Lower leg skin (tissue), 4 donors: ENCODE data around the gene IL4I1. TPM values are rescaled to one million over a fixed set of nuclear protein-coding genes. Genes with fewer than 3 reads are reported as not detected.
"Not testable (repeated sequence)": the region's sequence is repeated elsewhere in the genome, so short reads cannot be mapped to it uniquely, and the experiment has no call there.

Source experiments
- DNase-seq, 2 donors: peaks; one replicate each; pipeline ENCODE4 v3.0.0-alpha.2; 2019; ENCODE audit warnings: low spot score in 2 of 2
- H3K4me3 ChIP-seq: fragments of 200-600 bp; sonication (generic); 2 replicates; pipeline ENCODE4 v1.5.1; 2017; ENCODE audit warnings: mild to moderate bottlenecking, low read depth; ENCODE audit not compliant: poor library complexity, severe bottlenecking
- CTCF ChIP-seq, 3 donors: fragments of 450-650 bp; IDR thresholded peaks; one replicate each; pipeline ENCODE4 v1.5.1; 2016; ENCODE audit warnings: antibody characterized with exemption in 3 of 3, mild to moderate bottlenecking in 3 of 3, moderate library complexity in 2 of 3
- POLR2A ChIP-seq, 2 donors: fragments of 450-650 bp; IDR thresholded peaks; one replicate each; pipeline ENCODE4 v1.6.1; 2016 to 2017; ENCODE audit warnings: antibody characterized with exemption in 2 of 2, mild to moderate bottlenecking in 1 of 2, moderate library complexity in 1 of 2
- WGBS, 2 donors: methylation state at CpG; one replicate each; pipeline ENCODE4 v1.1.5; 2018; 5-methylcytosine and 5-hydroxymethylcytosine counted together
- intact Hi-C: fragments of 100-400 bp; cut with DNase I; formaldehyde crosslinking; loops from one replicate; pipeline ENCODE4 v1.15.0; 2023; ENCODE audit warnings: low total_unique reads
- total RNA-seq, 4 donors: library from RNA; depleted of rRNA; stranded (reverse); fragments of >200 nt; gene quantifications; one replicate each; pipeline ENCODE4 v1.1.0, GENCODE V29; 2016

Gene IL4I1
- total RNA-seq, 4 donors from 2014 or later: 0.42 TPM; not detected in 3

DNA sequence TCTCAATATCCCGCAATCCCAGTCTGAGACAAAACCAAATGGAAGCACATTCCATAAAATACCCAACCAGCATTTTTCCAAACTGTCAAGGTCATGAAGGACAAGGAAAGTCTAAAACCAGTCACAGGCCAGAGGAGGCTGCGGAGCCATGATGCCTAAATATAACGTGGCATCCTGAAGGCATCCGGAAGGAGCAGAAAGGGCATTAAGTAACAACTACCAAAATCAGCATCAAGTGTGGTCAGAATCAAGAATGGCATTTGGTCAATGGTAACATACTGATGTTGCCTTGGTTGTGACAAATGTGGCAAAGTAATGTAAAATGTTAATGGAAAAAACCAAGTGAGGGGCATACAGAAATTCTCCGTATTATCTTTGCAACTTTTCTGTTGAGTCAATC lies 28.8 kb upstream of the IL4I1 start:
- TF ChIP-seq POLR2A (IDR thresholded peaks at IDR 0.05) (no peak), CTCF (IDR thresholded peaks at IDR 0.05) (no peak)
- intact Hi-C loops: no loop called here

DNA sequence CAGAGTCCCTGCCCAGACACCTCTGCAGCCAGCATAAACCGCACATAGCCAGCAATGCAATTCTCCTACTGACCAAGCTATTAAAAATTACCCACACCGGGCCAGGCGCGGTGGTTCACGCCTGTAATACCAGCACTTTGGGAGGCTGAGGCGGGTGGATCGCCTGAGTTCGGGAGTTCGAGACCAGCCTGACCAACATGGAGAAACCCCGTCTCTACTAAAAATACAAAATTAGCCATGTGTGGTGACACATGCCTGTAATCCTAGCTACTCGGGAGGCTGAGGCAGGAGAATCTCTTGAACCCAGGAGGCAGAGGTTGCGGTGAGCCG lies 28.2 kb upstream of the IL4I1 start:
- WGBS, 2 donors: 92 to 94% methylated on average over 13 of the region's 13 CpGs
- H3K4me3 ChIP-seq, DNase-seq, intact Hi-C loops: not testable (repeated sequence)

More for the DNA sequence above, 28.8 kb upstream of the IL4I1 start:
- no peak for DNase-seq
- WGBS, 2 donors: 94 to 97% methylated on average over 5 of the region's 5 CpGs
- H3K4me3 ChIP-seq: no peak overlapping the region

- intact Hi-C loops: no loop called here
- TF ChIP-seq POLR2A (IDR thresholded peaks at IDR 0.05): no peak
- no peak for TF ChIP-seq CTCF (IDR thresholded peaks at IDR 0.05)
- DNase-seq: no peak
- H3K4me3 ChIP-seq: no peak overlapping the region
- 79 to 82% methylated on average over 21 to 25 of the region's 25 CpGs for WGBS, 2 donors
These were observed 27.6 kb upstream of the IL4I1 start for GRCh38 chr19:49924004-49924880.

DNA sequence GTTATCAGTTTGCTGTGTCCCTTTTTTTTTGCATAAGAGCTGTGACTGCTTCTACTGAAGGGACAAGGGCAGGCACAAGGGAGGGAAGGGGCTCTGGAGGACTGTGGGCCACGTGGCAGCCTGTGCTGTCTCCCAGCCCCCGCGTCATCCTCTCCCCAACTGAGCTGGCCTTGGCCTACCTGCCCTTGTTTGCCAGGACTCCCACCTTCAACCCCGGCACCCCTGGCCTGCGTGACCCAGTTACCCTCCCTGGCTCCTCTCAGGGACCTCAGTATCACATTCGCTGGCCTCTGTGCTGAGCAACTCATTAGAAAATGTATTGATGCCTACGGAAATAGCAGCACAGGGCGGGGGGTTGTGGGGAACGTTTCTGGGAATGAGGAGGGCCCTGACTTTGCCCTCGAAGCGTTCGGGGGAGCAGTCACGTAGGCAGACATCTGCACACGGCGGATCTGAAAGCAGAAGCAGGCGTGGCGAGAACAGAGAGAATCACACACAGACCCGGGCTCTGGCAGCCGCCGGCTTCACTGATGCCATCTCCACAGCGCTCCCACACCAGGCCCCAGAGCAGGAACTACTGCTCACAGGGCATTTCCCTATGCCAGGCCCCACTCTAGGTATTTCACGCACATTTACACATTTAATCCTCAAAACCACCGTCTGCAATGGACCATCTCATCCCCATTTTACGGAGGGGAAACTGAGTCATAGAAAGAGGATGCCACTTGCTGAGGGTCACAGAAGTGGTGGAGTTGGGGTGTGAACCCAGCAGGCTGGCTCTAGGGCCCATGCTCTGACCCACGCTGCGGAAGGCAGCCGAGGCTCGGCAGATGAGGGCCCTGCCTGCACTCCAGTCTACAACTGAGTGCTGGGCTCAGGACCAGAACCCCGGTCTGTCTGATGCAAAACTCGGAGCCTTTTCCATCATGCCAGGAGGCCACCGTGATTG lies 26.6 kb upstream of the IL4I1 start:
- no peak for DNase-seq
- intact Hi-C loops: no loop called here
- no peak for TF ChIP-seq CTCF (IDR thresholded peaks at IDR 0.05)
- TF ChIP-seq POLR2A (IDR thresholded peaks at IDR 0.05): no peak

DNA sequence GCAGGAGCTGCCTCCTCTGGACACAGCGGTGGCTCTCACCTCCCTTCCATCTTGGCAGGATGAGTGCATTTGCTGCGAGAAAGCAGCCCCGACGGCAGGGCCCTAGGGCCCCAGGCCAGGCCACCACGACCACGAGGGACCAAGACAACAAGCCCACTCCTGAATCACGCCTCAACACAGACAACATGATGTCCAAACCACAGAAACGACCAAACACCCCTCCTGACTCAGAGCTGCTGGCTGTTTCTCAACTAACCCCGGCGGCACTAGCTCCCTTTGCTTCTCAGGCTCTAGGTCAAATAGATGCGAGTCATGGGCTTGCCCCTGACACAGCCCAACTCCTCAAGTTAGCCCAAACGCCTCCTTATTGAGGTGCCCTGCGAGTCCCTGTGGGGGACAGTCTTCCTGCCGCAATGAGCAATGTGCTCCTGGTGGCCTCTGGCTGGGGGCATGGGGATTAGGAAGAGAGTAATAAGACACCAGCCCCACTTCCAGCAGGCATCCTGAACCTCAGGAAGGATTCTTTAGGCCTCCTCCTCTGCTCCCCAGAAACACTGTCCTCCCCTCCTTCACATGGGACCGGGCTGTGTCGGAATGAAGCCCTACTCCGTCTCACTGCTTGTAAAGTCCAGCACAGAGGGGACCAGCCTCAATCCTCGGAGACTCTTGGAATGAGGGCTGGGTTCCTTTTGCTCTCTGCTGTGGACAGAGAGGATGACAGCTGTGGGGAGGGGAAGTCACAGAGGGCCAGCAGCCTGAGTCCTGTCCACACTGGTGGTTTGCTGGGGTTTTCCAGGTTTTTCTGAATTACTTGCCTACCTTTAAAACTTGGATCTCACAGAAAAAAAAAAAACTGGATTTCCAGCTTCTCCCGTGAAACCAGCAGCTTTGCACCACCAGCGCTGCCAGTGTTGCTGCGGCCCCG lies 25.4 kb upstream of the IL4I1 start:
- no peak for DNase-seq
- intact Hi-C loops: no loop called here
- TF ChIP-seq POLR2A (IDR thresholded peaks at IDR 0.05) (no peak), CTCF (IDR thresholded peaks at IDR 0.05) (no peak)
- 83 to 85% methylated on average over 21 to 22 of the region's 22 CpGs for WGBS, 2 donors
- no peak overlapping the region for H3K4me3 ChIP-seq

More for the DNA sequence above, 26.6 kb upstream of the IL4I1 start:
- H3K4me3 ChIP-seq: no peak overlapping the region
- 79 to 82% methylated on average over 31 of the region's 31 CpGs for WGBS, 2 donors
